ENCODE results near the gene PACSIN3.
A peak's percentile ranks its signal among the peaks of the same experiment; 100 is the strongest.
"Not testable (repeated sequence)": the region's sequence is repeated elsewhere in the genome, so short reads cannot be mapped to it uniquely, and the experiment has no call there.

The PACSIN3 gene
- total RNA-seq = 0.24 to 4.2 (median 0.80) reads per million in 4 experiments

DNA sequence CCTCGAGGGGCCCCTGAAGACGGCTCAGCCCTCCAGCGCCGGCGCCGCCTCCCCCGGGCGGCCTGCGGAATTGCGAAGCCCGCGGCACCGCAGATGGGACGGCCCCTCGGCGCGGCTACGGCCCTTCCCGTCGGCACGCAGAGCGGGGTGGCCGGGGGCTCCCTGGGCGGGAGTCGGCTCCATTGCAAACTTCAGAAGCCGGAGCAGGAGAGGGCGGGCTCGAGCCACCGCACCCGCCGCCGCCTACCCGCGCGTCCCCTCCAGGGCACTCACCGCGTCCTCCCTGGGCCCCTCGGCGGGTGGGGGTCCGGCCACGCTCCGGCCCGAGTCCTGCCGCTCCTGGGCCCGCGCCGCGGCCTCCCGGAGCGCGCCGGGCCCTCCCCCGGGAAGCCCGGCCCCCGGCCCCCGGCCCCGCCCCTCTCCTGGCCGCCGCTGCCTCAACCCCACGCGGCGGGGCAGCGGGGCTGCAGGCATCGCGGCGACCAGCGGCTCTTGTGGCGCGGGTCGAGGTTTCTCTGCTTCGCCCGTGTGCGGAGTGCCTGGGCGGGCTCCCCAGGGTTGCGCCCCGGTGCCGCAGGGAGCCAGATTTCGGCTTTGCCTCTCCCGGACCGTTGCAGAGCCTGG is at the start of gene PACSIN3:
Gene PACSIN3, minus strand, starts transcription at position 359 of the 624 bp plus-strand sequence. CDS start 3,707 bp downstream, outside the sequence.
- DNase-seq = peak; percentile 13

DNA sequence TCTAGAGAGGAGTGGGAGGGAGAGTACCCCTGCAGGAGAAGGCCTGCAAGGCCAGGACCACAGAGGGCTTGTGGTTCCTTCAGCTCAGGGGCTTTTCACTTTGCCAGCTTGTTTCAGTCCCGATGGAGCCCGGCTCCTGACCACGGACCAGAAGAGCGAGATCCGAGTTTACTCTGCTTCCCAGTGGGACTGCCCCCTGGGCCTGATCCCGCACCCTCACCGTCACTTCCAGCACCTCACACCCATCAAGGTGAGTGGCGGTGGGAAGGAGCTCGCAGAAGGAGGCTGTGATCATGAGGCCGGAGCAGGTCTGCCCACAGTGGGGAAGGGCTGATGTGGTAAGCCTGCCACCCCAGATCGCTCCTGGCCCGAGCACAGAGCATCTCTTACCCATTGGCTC is 48.9 kb upstream of the PACSIN3 start:
- DNase-seq = no peak

DNA sequence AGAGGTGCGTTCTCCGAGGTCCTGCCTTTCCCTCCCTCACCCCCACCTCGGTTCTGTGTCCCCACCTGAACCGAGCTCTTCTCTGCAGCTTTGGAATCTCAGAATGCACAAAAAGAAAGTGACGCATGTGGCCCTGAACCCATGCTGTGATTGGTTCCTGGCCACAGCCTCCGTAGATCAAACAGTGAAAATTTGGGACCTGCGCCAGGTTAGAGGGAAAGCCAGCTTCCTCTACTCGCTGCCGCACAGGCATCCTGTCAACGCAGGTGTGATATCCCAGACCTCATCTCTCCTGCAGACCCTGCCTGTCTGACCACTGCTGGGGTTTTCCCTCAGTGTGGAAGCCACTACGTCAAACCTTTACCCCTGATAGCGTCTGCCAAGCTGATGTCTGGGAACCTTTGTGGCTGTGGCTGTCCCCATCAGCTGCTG is 48.5 kb upstream of the PACSIN3 start:
- peak; percentile 58 for DNase-seq

DNA sequence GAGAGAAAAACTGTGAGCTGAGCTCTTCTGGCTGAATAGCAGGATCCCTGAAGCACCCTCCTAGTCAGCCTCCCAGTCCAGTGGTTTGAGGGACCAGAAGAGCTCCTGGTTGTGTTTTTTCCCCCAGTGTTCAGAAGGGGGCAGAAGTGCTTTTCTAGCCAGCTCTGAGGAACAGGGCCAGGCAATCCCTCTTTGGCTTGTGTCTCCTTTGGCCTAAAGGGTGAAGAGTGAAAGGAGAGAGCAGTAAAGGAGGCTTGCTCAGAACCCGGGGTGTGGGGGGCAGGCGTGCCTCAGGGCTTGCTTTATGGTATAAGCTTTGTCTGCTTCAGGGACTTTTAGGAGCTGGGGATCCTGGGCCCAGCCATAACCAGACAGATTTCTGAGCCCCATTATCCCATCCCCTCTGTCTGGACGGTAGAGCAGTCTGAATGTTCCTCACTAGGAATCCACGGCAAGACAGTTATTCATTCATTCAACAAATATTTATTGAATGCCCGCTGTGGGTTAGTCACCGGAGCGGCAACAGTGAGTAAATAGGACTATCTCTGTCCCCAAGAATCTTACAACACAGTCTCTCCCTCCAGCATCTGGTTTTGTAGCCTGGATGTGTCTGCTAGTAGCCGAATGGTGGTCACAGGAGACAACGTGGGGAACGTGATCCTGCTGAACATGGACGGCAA is 47.9 kb upstream of the PACSIN3 start:
- DNase-seq = no peak

DNA sequence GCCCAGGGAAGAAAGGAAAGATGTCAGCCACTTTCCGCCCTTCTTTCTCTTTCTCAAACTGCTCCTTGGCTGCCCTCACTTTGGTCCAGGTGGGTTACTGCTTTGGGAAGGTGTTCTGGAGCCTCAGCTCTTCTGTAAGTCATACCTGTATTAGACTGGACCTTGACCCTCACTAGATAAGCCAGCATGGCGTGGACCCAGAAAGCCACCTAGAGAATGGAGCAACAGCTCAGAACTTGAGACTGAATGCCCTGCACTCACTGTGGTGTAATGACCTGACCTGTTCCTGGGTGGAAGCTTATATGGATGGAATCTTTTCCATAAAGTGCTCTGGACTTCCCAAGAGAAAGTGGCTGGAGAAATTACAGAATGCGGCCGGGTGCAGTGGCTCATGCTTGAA is 46.8 kb upstream of the PACSIN3 start:
- no peak for DNase-seq

DNA sequence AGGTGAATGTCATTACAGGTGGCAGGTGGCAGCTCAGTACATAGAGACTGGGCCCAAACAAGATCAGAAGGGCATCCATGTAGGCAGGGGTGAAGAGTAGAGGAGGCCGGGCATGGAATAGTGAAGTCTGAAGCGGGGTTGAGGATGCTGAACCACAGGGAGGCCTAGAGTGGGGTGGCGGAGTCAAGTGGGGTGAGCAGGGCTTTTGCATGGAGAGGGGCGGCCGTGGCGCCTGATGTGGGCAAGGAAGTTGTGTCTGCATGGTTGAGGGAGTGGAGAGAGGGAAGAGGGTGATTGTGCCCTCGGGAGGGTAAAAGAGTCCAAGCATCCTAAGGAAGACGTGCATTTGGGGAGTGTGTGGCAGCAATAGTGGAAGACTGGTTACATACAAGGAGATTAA is 42.9 kb upstream of the PACSIN3 start:
- no peak for DNase-seq

DNA sequence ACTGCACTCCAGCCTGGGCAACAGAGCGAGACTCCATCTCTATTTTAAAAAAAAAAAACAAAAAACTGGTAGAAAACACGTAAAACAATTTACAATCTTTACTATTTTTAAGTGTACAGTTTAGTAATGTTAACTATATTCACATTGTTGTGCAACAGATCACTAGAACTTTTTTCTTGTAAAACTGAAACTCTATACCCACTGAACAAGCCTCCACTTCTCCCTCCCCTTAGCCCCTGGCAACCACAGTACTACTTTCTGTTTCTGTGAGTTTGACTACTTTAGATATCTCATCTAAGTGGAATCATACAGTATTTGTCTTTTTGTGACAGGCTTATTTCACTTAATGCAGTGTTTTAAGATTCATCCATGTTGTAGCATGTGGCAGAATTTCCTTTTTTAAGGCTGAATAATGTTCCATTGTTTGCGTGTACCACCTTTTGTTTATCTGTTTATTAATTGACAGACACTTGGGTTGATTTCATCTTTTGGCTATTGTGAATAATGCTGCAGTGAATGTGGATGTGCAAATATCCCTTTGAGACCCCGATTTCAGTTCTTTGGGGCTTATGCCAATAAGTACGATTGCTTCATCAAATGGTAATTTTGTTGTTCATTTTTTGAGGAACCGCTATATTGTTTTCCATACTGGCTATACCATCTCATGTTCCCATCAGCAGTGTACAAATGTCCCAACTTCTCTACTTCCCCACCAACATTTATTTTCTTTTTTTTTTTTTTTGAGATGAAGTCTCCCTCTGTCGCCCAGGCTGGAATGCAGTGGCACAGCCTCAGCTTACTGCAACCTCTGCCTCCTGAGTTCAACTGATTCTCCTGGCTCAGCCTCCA is 39.5 kb upstream of the PACSIN3 start:
- DNase-seq = no peak

DNA sequence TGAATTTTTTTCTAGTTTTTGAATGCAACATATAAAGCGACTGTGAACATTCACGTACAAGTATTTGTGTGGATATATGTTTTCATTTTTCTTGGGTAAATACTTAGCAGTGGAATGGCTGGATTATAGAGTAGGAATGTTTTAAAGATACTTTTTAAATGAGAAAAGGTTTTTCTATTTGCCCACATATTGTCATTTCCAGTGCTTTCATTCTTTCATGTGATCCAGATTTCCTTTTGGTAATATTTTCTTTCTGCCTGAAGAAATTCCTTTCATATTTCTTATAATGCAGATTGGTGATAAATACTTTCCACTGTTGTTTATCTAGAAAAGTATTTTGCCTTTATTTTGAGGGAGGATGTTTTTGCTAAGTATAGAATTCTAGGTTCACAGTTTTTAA is 36.5 kb upstream of the PACSIN3 start:
- DNase-seq = no peak

DNA sequence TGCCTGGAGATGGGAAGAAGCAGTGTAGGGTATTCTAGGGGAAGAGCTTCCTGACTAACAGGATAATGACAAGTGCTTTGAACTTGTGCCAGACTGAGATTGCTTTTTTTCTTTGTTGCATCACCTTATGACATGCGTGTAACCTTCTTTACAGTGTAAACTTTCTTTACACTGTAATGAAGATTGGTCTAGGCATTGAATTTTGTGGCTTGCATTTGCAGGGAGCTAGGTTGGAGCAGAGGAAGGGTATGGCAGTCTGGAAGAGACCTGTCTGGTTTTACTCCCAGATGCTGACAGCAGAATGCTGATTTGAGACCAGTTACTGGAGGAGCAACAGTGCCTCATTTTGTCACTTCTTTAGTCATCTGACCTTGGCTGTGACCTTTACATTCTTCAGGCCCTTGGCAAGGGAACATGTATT is 34.2 kb upstream of the PACSIN3 start:
- DNase-seq = no peak

DNA sequence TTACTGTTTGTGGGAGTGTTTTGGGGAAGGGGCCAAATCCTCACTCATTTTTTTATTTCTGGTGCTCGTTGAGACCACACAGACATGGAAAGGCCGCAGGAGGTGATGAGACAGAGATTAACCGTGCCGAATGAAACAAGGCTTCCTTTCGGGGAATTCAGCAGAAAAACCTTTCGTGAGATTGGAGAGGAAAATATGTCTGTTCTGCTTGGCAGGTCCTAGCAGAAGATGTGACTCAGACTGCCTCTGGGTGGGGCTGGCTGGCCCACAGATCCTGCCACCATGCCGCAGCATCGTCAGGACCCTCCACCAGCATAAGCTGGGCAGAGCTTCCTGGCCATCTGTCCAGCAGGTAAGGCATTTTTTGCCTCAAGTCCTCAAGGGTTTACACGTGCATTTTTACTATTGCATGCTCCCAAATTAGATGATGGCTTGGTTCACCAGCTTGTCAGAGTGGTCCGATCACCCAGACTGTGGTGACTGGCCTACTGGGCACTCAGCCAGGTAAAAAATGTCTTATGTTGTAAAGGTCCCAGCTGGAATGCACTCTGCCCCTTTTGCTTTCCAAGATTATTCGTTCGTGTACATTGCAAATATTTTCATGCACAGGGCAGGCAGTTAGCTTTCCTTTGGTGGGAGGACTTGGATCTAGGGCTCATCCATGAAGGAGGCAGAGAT is 30.0 kb upstream of the PACSIN3 start:
- no peak for DNase-seq

DNA sequence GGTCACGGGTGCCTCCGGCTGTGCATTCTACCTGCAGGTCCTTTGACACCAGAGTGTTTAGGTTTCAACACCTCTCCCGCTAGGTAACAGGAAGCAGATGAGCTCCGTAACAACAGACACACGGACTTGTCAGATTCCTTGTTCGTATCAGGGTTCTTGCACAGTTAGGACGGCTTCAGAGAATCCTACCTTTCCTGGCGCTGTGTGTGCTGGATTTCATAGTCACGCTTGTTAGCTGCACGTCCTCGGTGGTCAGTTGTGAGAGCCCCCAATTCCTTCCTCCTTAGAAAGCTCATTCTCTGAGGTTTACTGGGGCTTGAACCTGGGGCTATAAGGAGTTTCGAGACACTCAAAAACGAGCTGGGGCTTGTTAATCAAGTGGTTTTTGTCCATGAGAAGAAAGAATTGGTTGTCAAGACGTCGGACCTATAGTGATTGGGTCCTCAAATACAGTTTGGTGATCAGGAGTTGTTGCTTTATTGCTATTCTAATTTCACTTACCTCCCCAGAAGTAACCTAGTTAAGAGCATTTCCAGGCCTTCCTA is 29.2 kb upstream of the PACSIN3 start:
- no peak for DNase-seq

DNA sequence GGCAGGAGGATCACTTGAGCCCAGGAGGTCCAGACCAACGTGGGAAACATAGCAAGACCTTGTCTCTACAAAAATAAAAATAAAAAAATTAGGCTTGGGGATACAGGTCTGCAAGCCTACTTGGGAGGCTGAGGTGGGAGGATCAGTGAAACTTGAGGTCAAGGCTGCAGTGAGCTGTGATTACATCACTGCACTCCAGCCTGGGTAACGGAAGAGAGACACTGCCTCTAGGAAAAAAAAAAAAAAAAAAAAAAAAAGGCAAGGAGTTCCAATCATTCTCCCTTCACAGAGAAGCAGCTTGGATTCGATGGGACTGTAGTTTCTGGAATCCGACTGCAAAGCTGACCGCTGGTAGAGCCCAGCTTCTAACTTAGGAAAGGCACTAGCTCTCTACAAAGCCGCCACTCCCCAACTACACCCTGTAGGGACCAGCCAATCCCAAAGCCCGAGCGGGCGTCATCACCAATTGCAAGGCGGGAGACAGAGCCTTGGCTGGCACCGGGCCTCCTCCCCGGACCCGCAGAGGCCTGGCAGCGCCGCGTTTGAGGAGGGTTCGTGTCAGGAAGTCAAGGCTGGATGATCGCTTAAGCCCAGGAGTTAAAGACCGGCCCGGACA is 27.8 kb upstream of the PACSIN3 start:
- peak; percentile 69 for DNase-seq

DNA sequence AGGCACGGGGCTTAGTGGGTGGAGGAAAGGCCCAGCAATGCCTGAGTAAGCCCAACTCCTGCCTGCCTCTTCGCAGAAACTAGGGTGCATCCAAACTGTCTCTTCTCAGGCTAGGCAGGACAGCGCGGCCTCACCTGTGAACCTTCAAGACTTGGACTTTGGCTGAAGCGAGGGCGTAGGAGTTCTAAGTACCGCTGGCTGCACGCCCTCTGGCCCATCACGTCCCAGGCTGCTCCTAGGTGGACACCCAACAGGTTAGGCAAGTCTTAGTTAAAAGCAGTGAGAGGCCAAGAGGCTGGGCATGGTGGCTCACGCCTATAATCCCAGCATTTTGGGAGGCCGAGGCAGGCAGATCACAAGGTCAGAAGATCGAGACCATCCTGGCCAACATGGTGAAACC is 26.7 kb upstream of the PACSIN3 start:
- DNase-seq = no peak

DNA sequence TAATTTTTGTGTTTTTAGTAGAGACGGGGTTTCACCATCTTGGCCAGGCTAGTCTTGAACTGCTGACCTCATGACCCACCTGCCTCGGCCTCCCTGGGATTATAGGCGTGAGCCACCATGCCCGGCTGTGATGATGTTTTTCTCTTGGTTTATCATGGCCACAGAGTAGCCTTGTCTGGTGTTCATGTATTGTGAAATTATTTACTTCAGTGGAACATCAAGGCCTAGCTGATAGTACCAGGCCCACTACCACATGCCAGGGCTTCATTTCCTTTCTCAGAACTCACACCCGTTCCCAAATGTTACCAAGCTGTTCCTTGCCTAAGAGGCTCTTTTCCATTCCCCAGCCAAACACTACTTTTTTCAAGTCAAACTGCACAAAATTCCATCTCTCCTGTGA is 22.4 kb upstream of the PACSIN3 start:
- DNase-seq = no peak

DNA sequence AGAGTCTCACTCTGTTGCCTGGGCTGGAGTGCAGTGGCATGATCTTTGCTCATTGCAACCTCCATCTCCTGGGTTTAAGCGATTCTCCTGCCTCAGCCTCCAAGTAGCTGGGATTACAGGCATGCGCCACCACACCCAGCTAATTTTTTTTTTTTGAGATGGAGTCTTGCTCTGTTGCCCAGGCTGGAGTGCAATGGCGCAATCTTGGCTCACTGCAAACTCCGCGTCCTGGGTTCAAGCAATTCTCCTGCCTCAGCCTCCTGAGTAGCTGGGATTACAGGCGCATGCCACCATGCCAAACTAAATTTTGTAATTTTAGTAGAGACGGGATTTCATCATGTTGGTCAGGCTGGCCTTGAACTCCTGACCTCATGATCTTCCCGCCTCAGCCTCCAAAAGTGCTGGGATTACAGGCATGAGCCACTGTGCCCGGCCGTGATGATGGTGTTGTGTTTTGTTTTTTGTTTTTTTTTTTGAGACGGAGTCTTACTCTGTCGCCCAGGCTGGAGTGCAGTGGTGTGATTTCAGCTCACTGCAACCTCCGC is 21.8 kb upstream of the PACSIN3 start:
- DNase-seq = not testable (repeated sequence)

DNA sequence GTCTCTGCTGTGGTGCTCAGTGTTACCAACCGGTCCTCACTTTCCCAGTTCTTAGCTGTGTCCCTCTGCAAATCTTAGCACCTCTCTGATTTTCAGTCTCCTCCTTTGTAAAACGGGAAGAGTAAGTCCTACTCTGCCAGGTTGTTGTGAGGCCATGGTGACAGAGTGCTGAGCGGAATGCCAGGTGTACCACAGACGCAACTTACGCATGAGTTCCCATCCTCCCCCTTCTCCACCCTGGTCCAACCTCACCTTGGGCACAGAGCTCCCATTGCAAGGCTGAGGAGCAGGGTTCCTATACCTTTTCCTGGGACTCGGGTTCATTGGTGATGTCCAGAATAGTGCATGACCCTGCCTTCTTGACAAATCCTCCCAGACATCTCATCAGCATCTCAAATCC is 21.2 kb upstream of the PACSIN3 start:
- no peak for DNase-seq

DNA sequence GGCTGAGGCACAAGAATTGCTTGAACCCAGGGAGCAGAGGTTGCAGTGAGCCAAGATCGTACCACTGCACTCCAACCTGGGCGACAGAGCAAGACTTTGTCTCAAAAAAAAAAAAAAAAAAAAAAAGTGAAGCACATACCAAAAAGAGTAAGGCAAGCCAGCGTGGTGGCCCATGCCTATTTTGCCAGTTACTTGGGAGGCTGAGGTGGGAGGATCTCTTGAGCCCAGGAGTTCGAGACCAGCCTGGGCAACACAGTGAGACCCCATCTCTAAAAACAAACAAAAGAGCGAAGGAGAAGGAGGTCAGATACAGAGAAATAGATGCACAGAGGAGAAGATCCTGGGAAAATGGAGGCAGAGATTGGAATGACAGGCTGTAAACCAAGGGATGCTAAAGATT is 20.3 kb upstream of the PACSIN3 start:
- not testable (repeated sequence) for DNase-seq

DNA sequence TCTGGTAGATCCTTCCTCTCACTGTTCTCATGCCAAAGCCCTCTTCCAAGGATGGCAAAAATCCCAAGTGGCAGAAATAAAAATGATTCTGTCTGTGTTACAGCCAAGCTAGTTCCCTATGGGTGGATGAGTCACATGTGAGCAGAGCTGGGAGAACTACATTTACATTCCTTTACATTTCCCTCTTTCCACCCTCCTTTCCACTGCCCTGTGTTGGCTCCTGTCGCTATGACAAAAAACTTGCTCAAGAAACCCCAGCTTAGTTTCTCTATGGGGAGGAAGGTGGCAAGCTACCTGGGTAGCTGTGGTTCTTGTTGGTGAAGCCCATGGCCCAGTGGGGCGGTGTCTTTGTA is 18.4 kb upstream of the PACSIN3 start:
- DNase-seq = no peak

DNA sequence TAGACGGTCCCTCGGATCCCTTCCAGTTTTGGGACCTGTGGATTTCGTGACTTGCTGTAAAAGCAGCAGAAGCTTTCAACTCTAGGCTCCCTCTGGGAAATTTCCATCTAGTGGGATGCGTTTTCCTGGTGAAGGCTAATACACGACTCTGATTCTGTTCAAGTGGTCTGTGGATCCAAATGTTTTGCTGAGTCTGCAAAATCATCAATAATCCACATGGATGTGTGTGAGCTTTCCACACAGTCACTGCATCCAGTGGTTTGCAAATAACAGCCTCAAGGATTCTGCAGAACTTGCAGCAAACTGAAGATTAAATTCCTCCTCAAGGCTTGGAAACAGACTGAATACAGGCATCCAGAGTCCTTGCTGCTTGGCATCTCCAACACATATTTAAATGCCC is 16.3 kb upstream of the PACSIN3 start:
- no peak for DNase-seq

DNA sequence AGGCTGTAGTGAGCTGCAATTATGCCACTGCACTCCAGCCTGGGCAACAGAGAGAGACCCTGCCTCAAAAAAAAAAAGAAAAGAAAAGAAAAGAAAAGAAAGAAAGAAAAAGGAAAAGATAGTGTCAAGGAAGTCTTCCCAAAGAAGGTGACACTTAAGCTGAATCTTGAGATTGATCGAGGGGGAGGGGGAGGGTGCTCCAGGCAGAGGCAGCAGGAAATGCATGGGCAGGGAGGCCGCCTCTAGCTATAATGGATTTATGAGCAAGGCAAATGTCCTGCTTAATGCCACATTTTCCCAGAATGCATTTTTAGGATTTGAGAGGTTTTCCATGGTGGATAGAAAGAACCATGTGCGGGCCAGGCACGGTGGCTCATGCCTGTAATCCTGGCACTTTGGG is 14.8 kb upstream of the PACSIN3 start:
- no peak for DNase-seq

DNA sequence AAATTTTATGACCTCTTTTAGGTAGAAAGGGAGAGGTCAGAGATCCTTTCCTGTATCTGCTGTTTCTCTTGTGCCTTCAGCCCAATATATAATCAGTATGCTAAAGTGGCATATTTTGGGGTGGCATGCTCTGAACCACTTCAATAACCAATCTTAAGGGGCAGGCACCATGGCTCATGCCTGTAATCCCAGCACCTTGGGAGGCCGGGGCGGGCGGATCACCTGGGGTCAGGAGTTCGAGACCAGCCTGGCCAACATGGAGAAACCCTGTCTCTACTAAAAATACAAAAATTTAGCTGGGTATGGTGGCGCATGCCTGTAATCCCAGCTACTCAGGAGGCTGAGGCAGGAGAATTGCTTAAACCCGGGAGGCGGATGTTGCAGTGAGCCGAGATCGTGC is 11.9 kb upstream of the PACSIN3 start:
- DNase-seq = not testable (repeated sequence)

DNA sequence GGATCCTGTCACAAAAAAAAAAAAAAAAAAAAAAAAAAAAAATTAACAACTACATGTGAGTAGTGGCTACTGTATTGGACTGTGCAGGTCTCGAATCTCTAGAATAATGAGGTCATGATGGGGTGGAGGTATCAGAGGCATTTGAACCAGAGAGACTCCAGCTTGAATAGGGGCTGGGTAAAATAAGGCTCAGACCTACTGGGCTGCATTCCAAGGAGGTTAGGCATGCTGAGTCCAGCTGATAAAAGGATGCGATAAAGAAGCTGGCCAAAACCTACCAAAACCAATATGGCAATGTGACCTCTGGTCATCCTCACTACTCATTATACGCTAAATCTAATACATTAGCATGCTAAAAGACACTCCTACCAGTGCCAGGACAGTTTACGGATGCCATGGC is 5.9 kb upstream of the PACSIN3 start:
- no peak for DNase-seq
